Skin of body (tissue), 2 donors: ENCODE data around the gene ATG10. TPM values are rescaled to one million over a fixed set of nuclear protein-coding genes. Genes with fewer than 3 reads are reported as not detected.
"Not testable (repeated sequence)": the region's sequence is repeated elsewhere in the genome, so short reads cannot be mapped to it uniquely, and the experiment has no call there.

Source experiments
- DNase-seq: peaks from one replicate; lab custom pipeline; 2025; lab: John Stamatoyannopoulos, UW
- total RNA-seq: library from RNA; depleted of rRNA; stranded (reverse); fragments of >200 nt; gene quantifications from one replicate; pipeline ENCODE4 v1.2.3, GENCODE V29; 2014

ATG10 gene
- total RNA-seq, 1 donor from 2014 or later: 10.2 TPM

GRCh38 chr5:81982172-81982685 lies 10.4 kb downstream of the ATG10 start:
- not testable (repeated sequence) for DNase-seq

GRCh38 chr5:81983148-81983547 lies 11.3 kb downstream of the ATG10 start:
- not testable (repeated sequence) for DNase-seq

- DNase-seq: not testable (repeated sequence)
Observed at GRCh38 chr5:81983563-81983962, 11.7 kb downstream of the ATG10 start.

GRCh38 chr5:81986126-81986525 lies 14.3 kb downstream of the ATG10 start:
- DNase-seq: no peak

DNA sequence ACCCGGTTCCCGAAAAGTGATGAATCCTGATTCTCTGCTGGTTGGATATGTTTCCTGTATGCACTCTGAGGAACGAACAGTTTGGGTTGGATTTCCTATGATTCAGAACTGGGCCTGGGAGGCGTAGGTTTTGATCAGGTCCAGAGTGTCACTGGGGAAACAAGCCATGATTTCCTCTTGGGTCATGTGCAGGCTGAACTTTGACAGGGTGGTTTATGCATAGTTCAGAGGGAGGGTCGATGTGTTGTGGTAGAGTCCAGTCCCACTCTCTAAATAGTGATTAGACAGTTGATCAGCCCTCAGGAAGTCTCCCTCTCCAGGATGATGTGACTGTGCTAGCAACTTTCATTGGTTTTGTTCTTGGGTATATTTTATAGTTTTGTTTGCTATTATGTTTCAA lies 17.4 kb downstream of the ATG10 start:
- no peak for DNase-seq

GRCh38 chr5:81994679-81995078 lies 22.9 kb downstream of the ATG10 start:
- DNase-seq: no peak

DNA sequence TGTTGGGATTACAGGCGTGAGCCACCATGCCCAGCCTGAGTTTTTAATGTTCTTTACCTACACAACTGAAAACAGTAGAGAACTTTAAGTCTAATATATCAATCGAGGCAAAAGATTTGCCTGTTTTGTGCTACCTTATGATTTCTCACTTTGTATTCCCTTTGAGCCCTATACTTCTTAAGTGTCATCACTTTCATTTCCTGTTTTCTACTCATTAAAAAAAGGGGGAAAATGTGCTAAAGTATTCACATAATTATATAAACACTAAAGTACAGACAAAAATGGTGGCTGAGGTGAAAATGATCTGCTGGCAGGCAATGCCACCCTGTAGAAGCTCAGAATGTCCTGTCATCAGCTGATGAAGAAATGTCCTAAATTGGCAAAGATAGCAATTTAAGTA lies 23.6 kb downstream of the ATG10 start:
- no peak for DNase-seq

GRCh38 chr5:82004511-82004910 lies 32.7 kb downstream of the ATG10 start:
- DNase-seq: no peak

GRCh38 chr5:82009869-82010268 lies 38.0 kb downstream of the ATG10 start:
- not testable (repeated sequence) for DNase-seq

DNA sequence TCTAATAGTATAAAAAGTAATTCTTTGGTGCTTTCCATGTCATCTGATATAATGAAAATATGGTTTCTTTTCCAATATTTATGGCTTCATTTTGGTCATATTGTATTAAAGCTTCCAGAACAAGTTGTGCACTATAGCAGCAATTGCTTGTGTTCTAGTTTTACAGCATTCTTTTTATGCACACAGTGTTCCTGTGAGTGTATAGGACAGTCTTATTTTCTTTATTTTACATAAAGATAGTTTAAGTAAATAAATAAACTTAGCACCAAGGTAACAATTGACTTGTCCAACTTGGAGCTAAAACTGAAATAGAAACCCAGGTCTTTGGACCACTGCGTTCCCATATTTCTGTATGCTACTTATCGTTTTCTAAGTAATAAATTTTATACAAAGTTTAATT lies 38.9 kb downstream of the ATG10 start:
- DNase-seq: no peak

DNA sequence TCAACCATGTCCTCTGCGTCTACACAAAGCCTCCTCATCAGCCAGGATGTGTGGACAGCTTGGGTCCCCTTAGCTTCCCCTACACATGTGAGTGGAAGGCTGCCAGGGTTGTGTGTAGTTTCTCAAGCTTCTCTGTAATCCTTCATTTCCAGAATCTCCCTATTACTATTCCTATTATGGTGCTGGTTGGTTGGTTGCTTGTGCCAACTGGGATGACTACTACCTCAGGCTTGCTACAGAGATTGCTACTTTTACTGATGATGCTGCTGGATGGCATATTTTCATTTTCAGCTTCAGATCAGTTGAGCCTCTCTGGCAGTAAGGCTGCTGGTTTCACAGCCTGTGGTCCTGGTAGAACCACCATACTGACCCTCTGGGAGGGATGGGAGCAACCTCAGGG lies 39.9 kb downstream of the ATG10 start:
- no peak for DNase-seq

GRCh38 chr5:82014644-82015043 lies 42.8 kb downstream of the ATG10 start:
- DNase-seq: not testable (repeated sequence)

- DNase-seq: no peak
Observed at GRCh38 chr5:82018462-82018861, 46.6 kb downstream of the ATG10 start.

DNA sequence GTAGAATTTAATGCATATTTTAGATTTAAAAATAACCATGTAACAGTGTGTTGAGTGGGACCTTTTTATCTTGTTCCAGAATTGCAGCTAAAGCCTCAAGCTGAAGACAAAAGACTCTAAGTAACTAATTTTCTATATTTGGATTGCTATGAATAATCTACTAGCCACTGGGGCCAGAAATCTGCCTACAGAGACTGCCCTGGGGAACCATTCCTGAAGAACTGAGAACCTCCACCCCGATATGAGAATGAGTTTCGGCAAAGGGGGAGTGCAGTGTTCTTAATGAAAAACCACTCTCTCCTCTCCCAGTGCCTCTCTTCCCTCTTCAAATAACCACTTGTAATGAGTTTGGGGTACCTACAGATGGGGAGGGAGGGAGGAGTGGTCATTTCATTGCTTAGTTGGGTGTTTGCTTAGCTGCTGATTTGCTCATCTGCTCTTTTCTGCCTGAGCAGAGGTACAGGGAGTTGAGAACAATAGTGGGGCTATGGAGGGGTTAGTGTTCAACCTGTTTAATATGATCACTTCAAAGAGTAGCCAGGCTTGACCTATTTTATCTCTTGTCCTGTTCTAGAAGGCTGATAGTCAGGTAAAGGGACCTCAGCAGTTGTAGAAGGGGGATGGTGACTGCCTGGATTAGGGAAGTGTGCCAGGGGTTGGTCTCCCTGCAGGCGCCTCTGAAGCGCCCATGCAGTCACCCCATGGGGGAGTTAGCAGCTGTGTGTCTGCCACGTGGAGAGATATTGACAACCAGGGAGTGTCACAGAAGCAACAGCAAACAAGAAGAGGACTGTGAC lies 47.7 kb downstream of the ATG10 start:
- DNase-seq: no peak

- no peak for DNase-seq
Observed at GRCh38 chr5:82022499-82022898, 50.7 kb downstream of the ATG10 start.

GRCh38 chr5:82023644-82024043 lies 51.8 kb downstream of the ATG10 start:
- DNase-seq: peak; percentile 43

DNA sequence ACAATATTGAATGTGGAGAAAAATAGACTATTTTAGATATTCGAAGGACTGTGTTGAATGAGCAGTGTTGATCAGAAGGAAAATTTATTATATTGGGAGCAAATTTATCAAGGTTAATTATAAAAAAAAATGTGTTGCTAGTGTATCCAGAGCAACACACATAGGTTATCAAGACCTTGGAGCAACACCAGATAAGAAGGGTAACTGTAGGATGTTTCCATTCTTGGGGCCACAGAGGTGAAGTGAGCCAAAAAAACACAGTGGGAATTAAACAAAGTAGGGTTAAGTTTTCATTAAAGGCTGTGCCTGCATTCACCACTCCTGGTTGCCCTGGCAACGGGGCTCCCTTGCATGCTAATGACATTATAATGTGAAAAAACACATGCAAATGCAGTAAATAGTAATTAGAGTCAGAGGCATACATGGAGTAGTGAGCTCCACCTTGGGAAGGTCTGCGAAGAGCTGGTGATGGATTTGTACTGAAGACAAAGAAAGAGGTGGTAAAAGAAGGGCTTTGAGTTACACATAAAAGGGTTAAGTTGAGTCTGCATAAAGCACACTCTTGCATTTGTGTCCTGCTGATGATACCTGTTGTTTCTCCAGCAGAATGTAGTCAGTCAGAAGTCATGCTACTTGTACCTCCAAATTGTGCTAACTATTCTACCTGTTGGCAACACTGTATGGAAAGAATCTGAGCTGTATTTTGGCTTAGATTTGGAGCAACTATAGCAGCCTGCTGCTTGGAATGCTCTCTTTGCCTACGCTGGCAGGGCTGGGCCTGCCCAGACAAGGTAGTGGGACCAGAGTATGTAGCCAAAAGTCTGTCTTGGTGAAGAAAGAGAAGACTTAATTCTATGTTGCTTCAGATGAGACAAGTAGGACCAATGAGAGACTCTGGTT lies 59.6 kb downstream of the ATG10 start:
- no peak for DNase-seq

- not testable (repeated sequence) for DNase-seq
Observed at GRCh38 chr5:82042894-82043293, 71.1 kb downstream of the ATG10 start.

GRCh38 chr5:82044010-82044409 lies 72.2 kb downstream of the ATG10 start:
- no peak for DNase-seq

DNA sequence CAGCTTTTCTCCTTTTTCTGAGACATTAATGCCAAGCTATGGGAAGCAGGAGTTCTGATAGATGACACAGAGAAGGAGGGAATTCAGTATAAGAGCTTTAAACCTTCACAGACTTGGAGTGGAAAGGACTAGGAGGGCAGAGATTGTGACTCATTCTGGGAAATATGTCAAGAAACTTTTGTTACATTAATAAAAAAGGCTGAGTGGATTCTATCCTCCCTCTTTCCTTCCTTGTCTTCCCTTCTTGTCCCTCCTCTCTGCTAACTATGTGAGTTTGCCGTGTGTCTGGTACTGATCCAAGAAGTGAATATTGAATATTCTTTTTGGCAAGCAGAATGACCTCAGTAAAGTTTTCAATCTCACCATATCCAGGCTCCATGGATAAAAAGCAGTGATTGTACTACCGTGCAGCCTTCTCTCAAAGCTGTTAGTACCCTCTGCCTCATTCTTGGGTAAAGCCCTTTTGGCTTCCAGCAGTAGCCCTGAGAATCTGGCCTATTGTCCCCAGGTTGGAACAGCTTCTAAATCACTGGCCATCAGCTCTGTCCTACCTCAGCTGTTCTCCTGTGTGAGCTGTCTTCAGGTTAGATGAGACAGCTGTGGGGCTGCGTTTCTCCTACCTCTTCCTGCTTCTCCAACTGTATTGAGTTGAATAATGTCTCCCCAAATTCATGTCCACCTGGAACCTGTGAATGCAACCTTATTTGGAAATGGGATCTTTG lies 73.9 kb downstream of the ATG10 start:
- DNase-seq: peak; percentile 16

GRCh38 chr5:82046276-82046647 lies 74.4 kb downstream of the ATG10 start:
- DNase-seq: no peak

DNA sequence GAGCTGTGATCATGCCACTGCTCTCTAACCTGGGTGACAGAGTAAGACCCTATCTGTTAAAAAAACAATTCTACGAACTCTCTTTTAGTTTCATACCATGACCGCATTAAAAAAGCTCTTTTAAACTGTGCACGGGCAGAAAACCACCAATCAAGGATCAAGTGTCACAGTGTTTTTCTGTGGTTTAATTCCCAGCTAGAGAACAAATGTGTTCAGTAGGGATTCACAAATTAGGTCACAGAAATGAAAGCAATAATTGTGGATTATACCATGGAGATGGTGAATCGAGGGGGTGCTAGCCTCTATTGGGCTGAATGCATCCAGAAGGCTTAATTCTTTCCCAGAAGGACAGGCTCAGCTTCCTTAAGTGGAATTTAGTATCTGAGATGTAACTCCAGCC lies 79.1 kb downstream of the ATG10 start:
- no peak for DNase-seq
